ENCODE data around the gene POLR1H. TPM values are rescaled to one million over a fixed set of nuclear protein-coding genes. Genes with fewer than 3 reads are reported as not detected.
"Not testable (repeated sequence)": the region's sequence is repeated elsewhere in the genome, so short reads cannot be mapped to it uniquely, and the experiment has no call there.

The POLR1H gene
- total and polyA plus RNA-seq, 2 experiments from 2014 or later, result 28.1 to 93.6 TPM

DNA sequence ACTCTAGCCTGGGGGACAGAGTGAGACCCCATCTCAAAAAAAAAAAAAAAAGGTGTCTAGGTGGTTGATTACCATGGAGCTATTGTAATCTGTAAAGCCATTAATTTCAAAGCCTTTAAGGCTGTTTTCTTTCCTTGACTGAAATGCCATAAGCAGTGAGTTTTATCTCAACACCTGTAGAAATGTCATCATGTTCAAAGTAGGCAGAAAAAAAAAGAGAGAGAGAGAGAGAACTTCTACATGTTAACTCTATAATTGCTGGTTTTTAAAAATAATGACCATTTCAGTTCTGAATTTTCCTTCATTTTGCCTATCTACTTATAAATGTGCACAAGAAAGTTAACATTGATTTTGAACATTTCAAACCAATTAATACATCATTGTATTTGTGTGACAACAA, 29.7 kb upstream of the POLR1H start:
- Histone ChIP-seq H3K4me1 (ENCODE audit: insufficient read depth) (no peaks in the 10 kb centered on the region), H3F3A (replicated peaks; ENCODE audit: low read depth) (no peaks in the 10 kb centered on the region), H3K27ac (ENCODE audit: low read depth) (no peak overlapping the region), H3K27me3 (ENCODE audit: insufficient read depth) (no peaks in the 10 kb centered on the region), H3K79me2 (replicated peaks; ENCODE audit: insufficient read depth) (no peaks in the 10 kb centered on the region), H3K4me2 (no peak overlapping the region), H2AFZ (no peak overlapping the region), H3K36me3 (ENCODE audit: insufficient read depth) (no peaks in the 10 kb centered on the region), H3K9me2 (ENCODE audit: insufficient read depth) (no peaks in the 10 kb centered on the region), H3K4me3 (no peak overlapping the region), H4K20me1 (replicated peaks; ENCODE audit: insufficient read depth) (no peaks in the 10 kb centered on the region)
- no peaks in the 10 kb centered on the region for H3K27me3 Mint-ChIP-seq (ENCODE audit: insufficient read depth, low read depth, poor library complexity)
- ATAC-seq (no peak), DNase-seq (ENCODE audit: low spot score) (no peak)
- no peaks in the 10 kb centered on the region for H3K36me3 Mint-ChIP-seq (ENCODE audit: low read depth)
- H3K27ac Mint-ChIP-seq, result no peak overlapping the region
- no peak overlapping the region for H3K4me3 Mint-ChIP-seq
- H3K9me3 Mint-ChIP-seq, result no peaks in the 10 kb centered on the region
- TF ChIP-seq CTCF (conservative IDR thresholded peaks at IDR 0.05; ENCODE audit: low read depth in 2 of 2) (no peak), JUNB (IDR thresholded peaks at IDR 0.05; ENCODE audit: unreplicated experiment) (no peak), POLR2AphosphoS5 (IDR thresholded peaks at IDR 0.05; ENCODE audit: low read depth) (no peak), ZNF462 (CRISPR knock-in tag; IDR thresholded peaks at IDR 0.05) (no peak), ZNF114 (CRISPR knock-in tag; IDR thresholded peaks at IDR 0.05) (no peak), STAT1 (IDR thresholded peaks at IDR 0.05; ENCODE audit: unreplicated experiment) (no peak), NANOG (IDR thresholded peaks at IDR 0.05; ENCODE audit: borderline replicate concordance) (no peak), EZH2 (IDR thresholded peaks at IDR 0.05; ENCODE audit: low read depth, unreplicated experiment) (no peak)
- TF ChIP-seq, protein P1, sequence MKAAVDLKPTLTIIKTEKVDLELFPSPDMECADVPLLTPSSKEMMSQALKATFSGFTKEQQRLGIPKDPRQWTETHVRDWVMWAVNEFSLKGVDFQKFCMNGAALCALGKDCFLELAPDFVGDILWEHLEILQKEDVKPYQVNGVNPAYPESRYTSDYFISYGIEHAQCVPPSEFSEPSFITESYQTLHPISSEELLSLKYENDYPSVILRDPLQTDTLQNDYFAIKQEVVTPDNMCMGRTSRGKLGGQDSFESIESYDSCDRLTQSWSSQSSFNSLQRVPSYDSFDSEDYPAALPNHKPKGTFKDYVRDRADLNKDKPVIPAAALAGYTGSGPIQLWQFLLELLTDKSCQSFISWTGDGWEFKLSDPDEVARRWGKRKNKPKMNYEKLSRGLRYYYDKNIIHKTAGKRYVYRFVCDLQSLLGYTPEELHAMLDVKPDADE (IDR thresholded peaks at IDR 0.05), result no peak
- H3K4me1 Mint-ChIP-seq, result no peaks in the 10 kb centered on the region

- H3K79me2 ChIP-seq (replicated peaks; ENCODE audit: insufficient read depth); H3K27ac Mint-ChIP-seq; H3K27me3 Mint-ChIP-seq (ENCODE audit: insufficient read depth, low read depth, poor library complexity); H2AFZ ChIP-seq; H3K4me3 ChIP-seq; H3F3A ChIP-seq (replicated peaks; ENCODE audit: low read depth); ATAC-seq; H3K36me3 ChIP-seq (ENCODE audit: insufficient read depth); H3K27me3 ChIP-seq (ENCODE audit: insufficient read depth); DNase-seq (ENCODE audit: low spot score); H3K4me1 ChIP-seq (ENCODE audit: insufficient read depth); H3K9me3 Mint-ChIP-seq; H3K4me1 Mint-ChIP-seq; H3K4me2 ChIP-seq; H3K9me2 ChIP-seq (ENCODE audit: insufficient read depth); H3K36me3 Mint-ChIP-seq (ENCODE audit: low read depth); H4K20me1 ChIP-seq (replicated peaks; ENCODE audit: insufficient read depth); H3K27ac ChIP-seq (ENCODE audit: low read depth); H3K4me3 Mint-ChIP-seq: not testable (repeated sequence)
These were observed 27.6 kb upstream of the POLR1H start for GRCh38 chr6:30033440-30033839.

Measured in GM23338 (cell line).